HepG2 (cell line): ENCODE results near the gene NOL4L. TPM values are rescaled to one million over a fixed set of nuclear protein-coding genes. Genes with fewer than 3 reads are reported as not detected.
A peak's percentile ranks its signal among the peaks of the same experiment; 100 is the strongest.

Experiments used
- BCL6 ChIP-seq: IDR thresholded peaks from 2 replicates; pipeline ENCODE4 v1.6.1; 2016; ENCODE audit warnings: missing genetic modification reagents, missing compliant biosample characterization
- CBX5 ChIP-seq: sonication (generic); formaldehyde crosslinking; IDR thresholded peaks from 2 replicates; pipeline ENCODE4 v1.4.0; 2020; ENCODE audit warnings: missing genetic modification reagents, borderline replicate concordance
- HIVEP1 ChIP-seq: sonication (generic); formaldehyde crosslinking; IDR thresholded peaks from 2 replicates; pipeline ENCODE4 v1.4.0; 2020; ENCODE audit warnings: mild to moderate bottlenecking, missing genetic modification reagents
- HOMEZ ChIP-seq: IDR thresholded peaks from 2 replicates; pipeline ENCODE4 v1.6.1; 2016; ENCODE audit warnings: low read depth
- HOXA3 ChIP-seq: sonication (generic); formaldehyde crosslinking; IDR thresholded peaks from 2 replicates; pipeline ENCODE4 v1.5.0; 2020; ENCODE audit warnings: missing genetic modification reagents
- MAZ ChIP-seq, 2 experiments: sonication (generic) in 1 of 2; formaldehyde crosslinking in 1 of 2; IDR thresholded peaks; 2 replicates each; pipeline versions ENCODE4 v1.5.0 to v1.6.1; 2012 to 2020; ENCODE audit warnings: low read depth in 2 of 2, mild to moderate bottlenecking in 2 of 2, borderline replicate concordance in 1 of 2, improper control_type of control experiment in 1 of 2, low read length in 1 of 2, missing genetic modification reagents in 1 of 2, moderate library complexity in 1 of 2
- PHB2 ChIP-seq: fragments of 450-650 bp; IDR thresholded peaks from 2 replicates; pipeline ENCODE4 v1.6.1; 2018; ENCODE audit not compliant: partially characterized antibody
- RBAK ChIP-seq: sonication (generic); formaldehyde crosslinking; IDR thresholded peaks from 2 replicates; pipeline ENCODE4 v1.5.1; 2020; ENCODE audit warnings: mild to moderate bottlenecking, missing genetic modification reagents
- ZBTB7B ChIP-seq: sonication (generic); formaldehyde crosslinking; IDR thresholded peaks from 2 replicates; pipeline ENCODE4 v1.4.0; 2020; ENCODE audit warnings: missing genetic modification reagents
- ZNF10 ChIP-seq: sonication (generic); formaldehyde crosslinking; IDR thresholded peaks from 2 replicates; pipeline ENCODE4 v1.4.0; 2020; ENCODE audit warnings: mild to moderate bottlenecking, low read depth, missing genetic modification reagents, borderline replicate concordance
- ZNF329 ChIP-seq: sonication (generic); formaldehyde crosslinking; IDR thresholded peaks from 2 replicates; pipeline ENCODE4 v1.9.0; 2021; ENCODE audit warnings: low read depth, mild to moderate bottlenecking, missing genetic modification reagents
- ZNF34 ChIP-seq: sonication (generic); formaldehyde crosslinking; IDR thresholded peaks from 2 replicates; pipeline ENCODE4 v1.4.0; 2020; ENCODE audit warnings: mild to moderate bottlenecking, missing genetic modification reagents, borderline replicate concordance
- ZNF687 ChIP-seq: sonication (generic); formaldehyde crosslinking; IDR thresholded peaks from 2 replicates; pipeline ENCODE4 v1.5.1; 2020; ENCODE audit warnings: mild to moderate bottlenecking, missing genetic modification reagents, moderate library complexity
- polyA plus RNA-seq, 8 experiments: library from polyadenylated mRNA; depleted of rRNA in 3 of 8; stranded (reverse) in 7 of 8; unstranded in 1 of 8; fragments of >200 nt; fragmentation: Illumina TruSeq in 4 of 8; extraction: Trizol in 4 of 8; gene quantifications; 2 replicates each; pipeline versions ENCODE4 v1.2.1 to v1.2.3, GENCODE V29; 2011 to 2016; ENCODE audit warnings: low read depth in 4 of 8, missing spikeins in 1 of 8, mixed read lengths in 1 of 8; ENCODE audit not compliant: insufficient read depth in 1 of 8
- total RNA-seq, 5 experiments: library from RNA; depleted of rRNA; stranded (reverse); fragments of >200 nt; fragmentation: Illumina TruSeq; extraction: Trizol; gene quantifications; 2 replicates each; pipeline ENCODE4 v1.2.3, GENCODE V29; 2016; ENCODE audit warnings: low read depth in 1 of 5
- TF ChIP-seq, protein P1 (sequence below): sonication (generic); formaldehyde crosslinking; IDR thresholded peaks from 2 replicates; pipeline ENCODE4 v1.5.1; 2020; ENCODE audit warnings: missing genetic modification reagents, mild to moderate bottlenecking, borderline replicate concordance
- TF ChIP-seq, protein P2 (sequence below): sonication (generic); formaldehyde crosslinking; IDR thresholded peaks from 2 replicates; pipeline ENCODE4 v1.5.0; 2020; ENCODE audit warnings: mild to moderate bottlenecking, missing genetic modification reagents, borderline replicate concordance
- TF ChIP-seq, protein P3 (sequence below): fragments of 450-650 bp; IDR thresholded peaks from 2 replicates; pipeline ENCODE4 v1.6.1; 2017

Gene NOL4L
- total and polyA plus RNA-seq, 2 of the 13 experiments (the other 11 are each of a cell fraction or from before 2014, with no cell fraction given), result 16.6 to 35.4 TPM

DNA sequence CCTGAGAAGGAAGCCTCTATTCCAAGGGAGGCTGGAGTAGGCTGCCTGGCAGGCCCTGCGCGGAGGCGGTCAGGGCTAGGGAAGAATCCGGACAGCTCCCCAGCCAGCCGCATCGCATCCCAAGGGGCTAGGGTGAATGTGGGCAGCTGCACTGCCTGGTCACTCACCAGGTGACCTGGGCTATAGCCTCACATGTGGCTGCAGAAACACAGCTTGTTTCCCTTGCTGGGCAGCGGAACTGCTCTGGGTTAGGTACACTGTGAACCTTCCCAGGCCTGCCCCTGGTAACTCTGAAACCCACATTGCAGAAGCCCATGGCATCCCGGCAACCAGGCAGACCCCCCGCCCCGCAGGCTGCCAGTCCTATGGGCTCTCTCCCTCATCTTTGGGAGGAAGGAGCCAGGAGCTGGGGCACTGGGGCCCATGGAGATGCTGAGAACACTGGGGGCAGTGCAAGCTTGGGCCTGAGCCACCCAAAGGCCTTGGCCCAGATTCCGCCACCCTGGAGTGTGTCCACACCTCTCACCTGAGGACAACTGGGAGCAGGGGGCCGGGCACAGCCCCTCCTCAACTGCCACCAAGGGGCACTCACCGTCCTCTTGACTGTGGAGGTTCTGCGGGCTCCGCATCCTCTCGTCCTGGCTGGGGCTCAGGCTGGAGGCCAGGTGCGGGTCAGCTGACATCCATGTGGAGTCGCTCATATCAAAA is 111.0 kb downstream of the NOL4L start (continued):
- TF ChIP-seq, protein P1, sequence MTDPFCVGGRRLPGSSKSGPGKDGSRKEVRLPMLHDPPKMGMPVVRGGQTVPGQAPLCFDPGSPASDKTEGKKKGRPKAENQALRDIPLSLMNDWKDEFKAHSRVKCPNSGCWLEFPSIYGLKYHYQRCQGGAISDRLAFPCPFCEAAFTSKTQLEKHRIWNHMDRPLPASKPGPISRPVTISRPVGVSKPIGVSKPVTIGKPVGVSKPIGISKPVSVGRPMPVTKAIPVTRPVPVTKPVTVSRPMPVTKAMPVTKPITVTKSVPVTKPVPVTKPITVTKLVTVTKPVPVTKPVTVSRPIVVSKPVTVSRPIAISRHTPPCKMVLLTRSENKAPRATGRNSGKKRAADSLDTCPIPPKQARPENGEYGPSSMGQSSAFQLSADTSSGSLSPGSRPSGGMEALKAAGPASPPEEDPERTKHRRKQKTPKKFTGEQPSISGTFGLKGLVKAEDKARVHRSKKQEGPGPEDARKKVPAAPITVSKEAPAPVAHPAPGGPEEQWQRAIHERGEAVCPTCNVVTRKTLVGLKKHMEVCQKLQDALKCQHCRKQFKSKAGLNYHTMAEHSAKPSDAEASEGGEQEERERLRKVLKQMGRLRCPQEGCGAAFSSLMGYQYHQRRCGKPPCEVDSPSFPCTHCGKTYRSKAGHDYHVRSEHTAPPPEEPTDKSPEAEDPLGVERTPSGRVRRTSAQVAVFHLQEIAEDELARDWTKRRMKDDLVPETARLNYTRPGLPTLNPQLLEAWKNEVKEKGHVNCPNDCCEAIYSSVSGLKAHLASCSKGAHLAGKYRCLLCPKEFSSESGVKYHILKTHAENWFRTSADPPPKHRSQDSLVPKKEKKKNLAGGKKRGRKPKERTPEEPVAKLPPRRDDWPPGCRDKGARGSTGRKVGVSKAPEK, result no peak
- TF ChIP-seq HOMEZ (CRISPR knock-in tag) (no peak), PHB2 (no peak), ZNF687 (no peak; the same call in 1 of the 2 replicates), RBAK (CRISPR knock-in tag) (no peak), HOXA3 (no peak), MAZ (IDR thresholded peaks at IDR 0.05; ENCODE audit: borderline replicate concordance, low read depth, low read length) (no peak), MAZ (CRISPR knock-in tag; IDR thresholded peaks at IDR 0.05; ENCODE audit: low read depth) (no peak), ZNF329 (no peak), ZNF34 (no peak), HIVEP1 (no peak; the same call in 1 of the 2 replicates), ZNF10 (CRISPR knock-in tag) (0 out of 2 replicates have a peak, but pooled peaks have one; percentile 19), BCL6 (CRISPR knock-in tag) (0 out of 2 replicates have a peak, but pooled peaks have one; percentile 4), CBX5 (no peak), ZBTB7B (no peak)
- TF ChIP-seq, protein P2, sequence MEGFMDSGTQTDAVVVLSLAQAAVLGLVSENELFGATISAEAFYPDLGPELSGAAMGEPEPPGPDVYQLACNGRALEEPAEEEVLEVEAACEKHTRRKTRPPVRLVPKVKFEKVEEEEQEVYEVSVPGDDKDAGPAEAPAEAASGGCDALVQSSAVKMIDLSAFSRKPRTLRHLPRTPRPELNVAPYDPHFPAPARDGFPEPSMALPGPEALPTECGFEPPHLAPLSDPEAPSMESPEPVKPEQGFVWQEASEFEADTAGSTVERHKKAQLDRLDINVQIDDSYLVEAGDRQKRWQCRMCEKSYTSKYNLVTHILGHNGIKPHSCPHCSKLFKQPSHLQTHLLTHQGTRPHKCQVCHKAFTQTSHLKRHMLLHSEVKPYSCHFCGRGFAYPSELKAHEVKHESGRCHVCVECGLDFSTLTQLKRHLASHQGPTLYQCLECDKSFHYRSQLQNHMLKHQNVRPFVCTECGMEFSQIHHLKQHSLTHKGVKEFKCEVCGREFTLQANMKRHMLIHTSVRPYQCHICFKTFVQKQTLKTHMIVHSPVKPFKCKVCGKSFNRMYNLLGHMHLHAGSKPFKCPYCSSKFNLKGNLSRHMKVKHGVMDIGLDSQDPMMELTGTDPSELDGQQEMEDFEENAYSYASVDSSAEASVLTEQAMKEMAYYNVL, result no peak; the same call in 1 of the 2 replicates
- TF ChIP-seq, protein P3, sequence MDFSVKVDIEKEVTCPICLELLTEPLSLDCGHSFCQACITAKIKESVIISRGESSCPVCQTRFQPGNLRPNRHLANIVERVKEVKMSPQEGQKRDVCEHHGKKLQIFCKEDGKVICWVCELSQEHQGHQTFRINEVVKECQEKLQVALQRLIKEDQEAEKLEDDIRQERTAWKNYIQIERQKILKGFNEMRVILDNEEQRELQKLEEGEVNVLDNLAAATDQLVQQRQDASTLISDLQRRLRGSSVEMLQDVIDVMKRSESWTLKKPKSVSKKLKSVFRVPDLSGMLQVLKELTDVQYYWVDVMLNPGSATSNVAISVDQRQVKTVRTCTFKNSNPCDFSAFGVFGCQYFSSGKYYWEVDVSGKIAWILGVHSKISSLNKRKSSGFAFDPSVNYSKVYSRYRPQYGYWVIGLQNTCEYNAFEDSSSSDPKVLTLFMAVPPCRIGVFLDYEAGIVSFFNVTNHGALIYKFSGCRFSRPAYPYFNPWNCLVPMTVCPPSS, result no peak
